Measurements from ENCODE around the gene MKLN1. TPM values are rescaled to one million over a fixed set of nuclear protein-coding genes. Genes with fewer than 3 reads are reported as not detected.

The MKLN1 gene
- total RNA-seq, 1 donor from 2014 or later: 66.3 TPM

DNA sequence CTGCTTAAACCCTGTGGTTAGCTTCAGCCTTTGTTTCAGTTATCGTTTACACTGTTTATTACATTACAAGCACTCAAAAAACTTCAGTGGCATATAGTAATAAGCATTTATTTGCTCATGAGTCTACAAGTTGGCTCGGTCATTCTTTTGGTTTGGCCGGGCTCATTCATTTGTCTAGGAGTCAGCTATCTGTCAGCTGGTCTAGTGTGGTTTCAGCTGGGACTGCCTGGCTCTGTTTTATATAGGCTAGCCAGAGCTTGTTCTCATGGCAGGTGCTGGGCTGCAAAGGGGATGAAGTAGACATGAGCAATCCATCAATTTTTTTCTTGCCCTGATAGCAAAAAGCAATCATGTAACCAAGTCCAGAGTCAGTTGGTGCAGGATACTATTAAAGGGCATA lies 103.6 kb downstream of the MKLN1 start:
- H3K4me3 Mint-ChIP-seq (ENCODE audit: unreplicated experiment): no peak overlapping the region
- TF ChIP-seq CTCF (IDR thresholded peaks at IDR 0.05; ENCODE audit: unreplicated experiment): no peak
- no peaks in the 10 kb centered on the region for H3K9me3 Mint-ChIP-seq (ENCODE audit: unreplicated experiment)
- DNase-seq (ENCODE audit: low spot score): no peak
- H3K36me3 Mint-ChIP-seq (ENCODE audit: low read depth, unreplicated experiment): peaks cover 23% of the 10 kb centered on the region
- H3K4me1 Mint-ChIP-seq (ENCODE audit: unreplicated experiment): peaks cover 3% of the 10 kb centered on the region
- no peak overlapping the region for H3K27ac Mint-ChIP-seq (ENCODE audit: unreplicated experiment)
- no peaks in the 10 kb centered on the region for H3K27me3 Mint-ChIP-seq (ENCODE audit: unreplicated experiment)

- H3K4me3 Mint-ChIP-seq (ENCODE audit: unreplicated experiment): peak overlapping the region; percentile 69
- H3K27me3 Mint-ChIP-seq (ENCODE audit: unreplicated experiment): no peaks in the 10 kb centered on the region
- peak overlapping the region; percentile 20 for H3K27ac Mint-ChIP-seq (ENCODE audit: unreplicated experiment)
- H3K36me3 Mint-ChIP-seq (ENCODE audit: low read depth, unreplicated experiment): peaks cover 23% of the 10 kb centered on the region
- H3K4me1 Mint-ChIP-seq (ENCODE audit: unreplicated experiment): peaks cover 3% of the 10 kb centered on the region
- no peak for DNase-seq (ENCODE audit: low spot score)
- TF ChIP-seq CTCF (IDR thresholded peaks at IDR 0.05; ENCODE audit: unreplicated experiment): no peak
- no peaks in the 10 kb centered on the region for H3K9me3 Mint-ChIP-seq (ENCODE audit: unreplicated experiment)
Measured at GRCh38 chr7:131431756-131432155, 104.1 kb downstream of the MKLN1 start.

GRCh38 chr7:131436384-131436783 lies 108.7 kb downstream of the MKLN1 start:
- Mint-ChIP-seq H3K4me1 (ENCODE audit: unreplicated experiment) (peaks cover 3% of the 10 kb centered on the region), H3K27me3 (ENCODE audit: unreplicated experiment) (no peaks in the 10 kb centered on the region), H3K4me3 (ENCODE audit: unreplicated experiment) (no peak overlapping the region), H3K27ac (ENCODE audit: unreplicated experiment) (no peak overlapping the region), H3K9me3 (ENCODE audit: unreplicated experiment) (no peaks in the 10 kb centered on the region), H3K36me3 (ENCODE audit: low read depth, unreplicated experiment) (peaks cover 35% of the 10 kb centered on the region)
- no peak for TF ChIP-seq CTCF (IDR thresholded peaks at IDR 0.05; ENCODE audit: unreplicated experiment)
- DNase-seq (ENCODE audit: low spot score): no peak

GRCh38 chr7:131438969-131439368 lies 111.3 kb downstream of the MKLN1 start:
- Mint-ChIP-seq H3K4me3 (ENCODE audit: unreplicated experiment) (no peak overlapping the region), H3K27me3 (ENCODE audit: unreplicated experiment) (no peaks in the 10 kb centered on the region), H3K36me3 (ENCODE audit: low read depth, unreplicated experiment) (peaks cover 36% of the 10 kb centered on the region), H3K9me3 (ENCODE audit: unreplicated experiment) (no peaks in the 10 kb centered on the region), H3K4me1 (ENCODE audit: unreplicated experiment) (peaks cover 3% of the 10 kb centered on the region), H3K27ac (ENCODE audit: unreplicated experiment) (no peak overlapping the region)
- TF ChIP-seq CTCF (IDR thresholded peaks at IDR 0.05; ENCODE audit: unreplicated experiment): no peak
- no peak for DNase-seq (ENCODE audit: low spot score)

DNA sequence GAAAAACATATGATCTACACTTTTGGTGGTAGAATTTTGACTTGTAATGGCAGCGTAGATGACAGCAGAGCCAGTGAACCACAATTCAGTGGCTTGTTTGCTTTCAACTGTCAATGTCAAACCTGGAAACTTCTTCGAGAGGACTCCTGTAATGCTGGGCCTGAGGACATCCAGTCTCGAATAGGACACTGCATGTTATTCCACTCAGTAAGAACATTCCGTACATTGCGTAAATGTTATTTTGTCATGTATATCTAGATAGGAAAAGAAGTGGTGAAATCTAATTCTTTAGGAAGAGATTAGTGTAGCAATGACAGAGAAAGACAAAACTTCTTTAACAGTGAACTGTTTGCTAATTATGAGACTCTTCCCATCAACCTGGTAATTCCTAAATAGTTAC lies 115.8 kb downstream of the MKLN1 start:
- peaks cover 43% of the 10 kb centered on the region for H3K36me3 Mint-ChIP-seq (ENCODE audit: low read depth, unreplicated experiment)
- H3K27ac Mint-ChIP-seq (ENCODE audit: unreplicated experiment): no peak overlapping the region
- TF ChIP-seq CTCF (IDR thresholded peaks at IDR 0.05; ENCODE audit: unreplicated experiment): no peak

More for the DNA sequence above, 115.8 kb downstream of the MKLN1 start:
- DNase-seq (ENCODE audit: low spot score): no peak
- H3K9me3 Mint-ChIP-seq (ENCODE audit: unreplicated experiment): no peaks in the 10 kb centered on the region
- no peak overlapping the region for H3K4me3 Mint-ChIP-seq (ENCODE audit: unreplicated experiment)
- H3K27me3 Mint-ChIP-seq (ENCODE audit: unreplicated experiment): no peaks in the 10 kb centered on the region
- H3K4me1 Mint-ChIP-seq (ENCODE audit: unreplicated experiment): peaks cover 12% of the 10 kb centered on the region
